Dedifferentiated amniotic fluid mesenchymal stem cell (primary cell): ENCODE measurements around the gene TFEB.

Experiments
- DNase-seq: peaks from one replicate; pipeline ENCODE4 v3.0.0-alpha.2; 2016; ENCODE audit errors: extremely low spot score

TFEB gene

GRCh38 chr6:41706876-41707564 lies 28.4 kb downstream of the TFEB start:
- no peak for DNase-seq

DNA sequence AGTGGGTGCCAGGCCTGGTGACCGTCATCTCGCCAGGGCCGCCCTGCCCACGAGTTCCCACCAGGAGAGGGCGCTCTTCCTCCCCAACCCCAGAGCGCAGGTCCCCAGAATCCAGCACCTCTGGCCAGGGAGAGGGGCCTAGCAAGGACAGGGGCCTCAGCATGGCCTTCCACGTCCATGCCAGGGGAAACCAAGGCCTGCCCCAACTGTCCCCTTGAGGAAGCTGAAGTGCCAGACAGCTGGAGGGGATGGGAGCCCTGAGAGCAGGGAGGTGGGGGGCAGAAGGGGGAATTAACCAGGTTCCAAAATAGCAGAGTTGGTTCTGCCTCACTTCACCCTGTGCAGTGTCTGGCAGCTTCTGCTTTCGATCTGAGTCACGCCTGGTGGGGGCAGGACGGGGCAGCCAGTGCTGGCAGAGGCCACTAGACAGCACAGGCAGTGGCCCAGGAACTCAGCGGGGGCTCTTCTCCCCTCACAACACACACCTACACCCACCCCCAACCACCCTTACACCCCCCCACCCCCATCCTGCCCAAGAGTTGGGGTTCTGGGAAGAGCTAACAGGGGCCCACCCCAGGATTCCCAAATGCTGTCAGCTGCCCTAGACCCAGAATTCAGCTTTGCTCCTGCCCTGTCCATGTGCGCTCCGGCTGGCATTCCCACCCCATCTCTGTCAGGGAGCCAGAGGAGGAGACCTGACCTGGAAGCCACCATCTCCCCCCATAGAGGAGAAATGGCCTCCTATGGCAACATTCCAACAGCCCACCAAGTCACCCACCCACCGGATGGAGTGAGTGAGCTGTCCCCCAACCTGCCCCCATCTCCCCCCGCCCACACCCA lies 29.2 kb downstream of the TFEB start:
- peak; percentile 56 for DNase-seq

GRCh38 chr6:41705311-41705995 lies 30.0 kb downstream of the TFEB start:
- DNase-seq = no peak

GRCh38 chr6:41704656-41705310 lies 30.6 kb downstream of the TFEB start:
- no peak for DNase-seq

GRCh38 chr6:41704028-41704427 lies 31.4 kb downstream of the TFEB start:
- no peak for DNase-seq

- no peak for DNase-seq
These were observed 32.5 kb downstream of the TFEB start for GRCh38 chr6:41702771-41703494.

- DNase-seq = no peak
These were observed 33.2 kb downstream of the TFEB start for GRCh38 chr6:41702089-41702745.

GRCh38 chr6:41700463-41701347 lies 34.7 kb downstream of the TFEB start:
- DNase-seq = no peak

GRCh38 chr6:41699063-41699462 lies 36.3 kb downstream of the TFEB start:
- no peak for DNase-seq

GRCh38 chr6:41697861-41698781 lies 37.3 kb downstream of the TFEB start:
- DNase-seq = peak; percentile 70

GRCh38 chr6:41696788-41697187 lies 38.6 kb downstream of the TFEB start:
- no peak for DNase-seq

DNA sequence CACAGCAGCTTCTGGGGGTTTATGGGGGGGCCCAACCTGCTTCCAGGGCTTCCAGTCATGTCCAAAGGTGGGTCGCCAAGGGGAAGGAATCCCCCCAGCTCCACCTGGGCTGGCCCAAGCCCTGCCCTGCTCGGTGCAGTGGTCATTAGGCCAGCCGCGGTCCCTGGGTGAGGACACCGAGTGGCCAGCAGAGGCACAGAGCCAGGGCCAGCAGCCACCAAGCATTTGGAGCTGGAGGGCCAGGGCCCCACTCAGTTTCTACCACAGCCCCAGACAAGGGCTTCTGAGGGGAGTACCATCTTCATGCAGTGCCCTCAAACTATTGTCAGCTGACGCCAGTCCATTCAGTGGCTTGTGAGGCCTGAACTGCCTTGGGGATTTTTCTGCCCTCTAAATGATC lies 39.6 kb downstream of the TFEB start:
- DNase-seq = no peak

- DNase-seq = no peak
These were observed 40.4 kb downstream of the TFEB start for GRCh38 chr6:41694815-41695526.

- no peak for DNase-seq
These were observed 41.8 kb downstream of the TFEB start for GRCh38 chr6:41693281-41694240.

- no peak for DNase-seq
These were observed 42.7 kb downstream of the TFEB start for GRCh38 chr6:41692730-41693129.

DNA sequence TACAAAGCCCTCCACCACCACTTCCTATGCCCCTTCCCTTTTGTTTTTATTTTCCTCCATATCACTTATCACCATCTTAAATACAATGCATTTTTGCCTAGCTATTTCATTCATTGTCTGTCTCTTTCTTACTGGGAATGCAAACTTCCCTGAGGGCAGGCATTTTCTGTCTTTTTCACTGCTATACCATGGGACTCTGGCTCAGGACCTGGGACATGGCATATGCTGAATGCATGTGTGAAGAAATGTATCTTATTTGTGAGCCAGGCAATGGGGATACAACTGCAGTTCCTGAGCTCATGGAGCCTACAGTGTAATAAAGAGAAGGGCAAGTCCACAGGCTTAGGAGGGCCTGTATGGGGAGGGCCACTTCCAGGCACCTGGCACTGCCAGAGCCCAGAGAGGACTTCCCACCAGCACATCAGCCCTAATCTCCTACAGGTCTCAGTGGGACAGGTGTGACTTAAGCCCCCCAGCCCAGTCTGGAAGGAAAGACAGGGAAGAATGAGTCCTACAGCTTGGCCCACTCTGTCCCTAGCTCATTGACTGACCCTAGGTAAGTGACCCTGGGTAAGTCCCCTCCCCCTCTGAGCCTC lies 43.2 kb downstream of the TFEB start:
- no peak for DNase-seq
